Endothelial cell of umbilical vein (primary cell): ENCODE measurements around the gene GPRIN1. TPM values are rescaled to one million over a fixed set of nuclear protein-coding genes. Genes with fewer than 3 reads are reported as not detected.
"Not testable (repeated sequence)": the region's sequence is repeated elsewhere in the genome, so short reads cannot be mapped to it uniquely, and the experiment has no call there.

Experiments
- BruUV-seq: library from RNA; stranded (reverse); fragments of 400-500 nt; replicated peaks from 2 replicates; lab custom pipeline; 2021; lab: Mats Ljungman, UMichigan
- CTCF ChIA-PET: fragments of 300-600, 350-600 bp; sonication (Branson Sonifier 250); formaldehyde crosslinking; loops from one replicate; lab custom pipeline; 2021; ENCODE audit warnings: antibody characterized with exemption, inconsistent platforms; lab: Charles Lee
- POLR2A ChIA-PET: fragments of 300-600, 350-600 bp; sonication (Branson Sonifier 250); formaldehyde crosslinking; loops from one replicate; lab custom pipeline; 2021; ENCODE audit warnings: antibody characterized with exemption, inconsistent platforms; lab: Charles Lee
- DNase-seq: peaks from one replicate; pipeline ENCODE4 v3.0.0-alpha.2; 2011; ENCODE audit warnings: low read depth, low spot score
- FAIRE-seq: peaks from 2 replicates; lab custom pipeline; 2011; peaks lifted over from hg19 to GRCh38; lab: Jason Lieb, UNC
- H2AFZ ChIP-seq: 2 replicates; pipeline ENCODE4 v1.6.0; 2012; ENCODE audit warnings: low read depth, low read length, control low read depth, inconsistent platforms
- H3K27ac ChIP-seq: 2 replicates; pipeline ENCODE4 v1.5.1; 2011; ENCODE audit warnings: low read depth, mild to moderate bottlenecking, control low read depth, low read length, moderate library complexity; ENCODE audit not compliant: insufficient read depth
- H3K27me3 ChIP-seq, 2 experiments: 2 replicates each; pipeline versions ENCODE4 v1.6.0 to v1.6.1; 2011; ENCODE audit warnings: low read length in 2 of 2, mixed read lengths in 1 of 2; ENCODE audit not compliant: control insufficient read depth in 2 of 2, insufficient read depth in 2 of 2
- H3K36me3 ChIP-seq, 2 experiments: 2 replicates in 1 of 2; 3 replicates in 1 of 2; pipeline ENCODE4 v1.5.1; 2011; ENCODE audit warnings: low read length in 2 of 2, mild to moderate bottlenecking in 1 of 2, moderate library complexity in 1 of 2; ENCODE audit not compliant: control insufficient read depth in 2 of 2, insufficient read depth in 2 of 2; ENCODE audit errors: extremely low read depth in 1 of 2
- H3K4me1 ChIP-seq: 3 replicates; pipeline ENCODE4 v1.5.1; 2011; ENCODE audit warnings: mild to moderate bottlenecking, low read length; ENCODE audit not compliant: control insufficient read depth, insufficient read depth; ENCODE audit errors: extremely low read depth
- H3K4me2 ChIP-seq: 2 replicates; pipeline ENCODE4 v1.6.1; 2011; ENCODE audit warnings: low read length, control low read depth, mixed read lengths; ENCODE audit not compliant: insufficient read depth
- H3K4me3 ChIP-seq, 3 experiments: fragments of 200-600 bp in 1 of 3; sonication (generic), shearing (Covaris generic) in 1 of 3; replicated peaks in 1 of 3; 2 replicates each; pipeline ENCODE4 v1.5.1; 2011 to 2016; ENCODE audit warnings: control low read depth in 3 of 3, low read length in 3 of 3, mild to moderate bottlenecking in 2 of 3, inconsistent platforms in 1 of 3, low read depth in 1 of 3, moderate library complexity in 1 of 3; ENCODE audit not compliant: insufficient read depth in 1 of 3
- H3K79me2 ChIP-seq: 2 replicates; pipeline ENCODE4 v1.6.0; 2012; ENCODE audit warnings: low read length, inconsistent platforms; ENCODE audit not compliant: control insufficient read depth, insufficient read depth
- H3K9ac ChIP-seq: replicated peaks from 2 replicates; pipeline ENCODE3; 2011; ENCODE audit warnings: low read length, control low read depth; ENCODE audit not compliant: insufficient read depth; ENCODE audit errors: extremely low read depth
- H3K9me1 ChIP-seq: replicated peaks from 3 replicates; pipeline ENCODE4 v1.6.0; 2011; ENCODE audit warnings: mild to moderate bottlenecking, low read length; ENCODE audit not compliant: control insufficient read depth, insufficient read depth; ENCODE audit errors: extremely low read depth
- H3K9me3 ChIP-seq: replicated peaks from 2 replicates; pipeline ENCODE4 v1.5.1; 2012; ENCODE audit warnings: low read length, inconsistent platforms; ENCODE audit not compliant: control insufficient read depth, insufficient read depth
- H4K20me1 ChIP-seq: replicated peaks from 2 replicates; pipeline ENCODE3; 2011; ENCODE audit warnings: mild to moderate bottlenecking, low read length; ENCODE audit not compliant: control insufficient read depth, insufficient read depth; ENCODE audit errors: extremely low read depth
- CTCF ChIP-seq, 2 donors: IDR thresholded peaks; 1 replicate in 1 of 2; 2 replicates in 1 of 2; pipeline ENCODE4 v1.5.1; 2011; ENCODE audit warnings: low read length in 2 of 2, mild to moderate bottlenecking in 2 of 2, moderate library complexity in 2 of 2, control low read depth in 1 of 2, inconsistent platforms in 1 of 2, low read depth in 1 of 2; ENCODE audit not compliant: insufficient read depth in 1 of 2; ENCODE audit errors: extremely low read depth in 1 of 2
- EZH2 ChIP-seq: IDR thresholded peaks from 2 replicates; pipeline ENCODE4 v1.6.1; 2012; ENCODE audit warnings: borderline replicate concordance, low read depth, mild to moderate bottlenecking, moderate library complexity, low read length, inconsistent platforms; ENCODE audit not compliant: severe bottlenecking
- FOS ChIP-seq: IDR thresholded peaks from 2 replicates; pipeline ENCODE4 v1.6.1; 2011; ENCODE audit warnings: mild to moderate bottlenecking, low read length, moderate library complexity, borderline replicate concordance; ENCODE audit not compliant: insufficient read depth
- GATA2 ChIP-seq: IDR thresholded peaks from 2 replicates; pipeline ENCODE4 v1.7.0; 2011; ENCODE audit warnings: low read depth, mild to moderate bottlenecking, moderate library complexity, mixed read lengths, low read length; ENCODE audit not compliant: insufficient read length, insufficient read depth
- JUN ChIP-seq: IDR thresholded peaks from 2 replicates; pipeline ENCODE4 v1.6.1; 2011; ENCODE audit warnings: borderline replicate concordance, low read depth; ENCODE audit not compliant: insufficient read length, insufficient read depth
- MAX ChIP-seq: IDR thresholded peaks from 2 replicates; pipeline ENCODE4 v1.6.1; 2011; ENCODE audit not compliant: insufficient read depth, insufficient read length
- MYC ChIP-seq: IDR thresholded peaks from one replicate; pipeline ENCODE4 v1.6.1; 2011; ENCODE audit warnings: mild to moderate bottlenecking, low read depth, low read length
- POLR2A ChIP-seq: IDR thresholded peaks from 2 replicates; pipeline ENCODE4 v1.6.1; 2012; ENCODE audit warnings: low read depth, mild to moderate bottlenecking, control low read depth, low read length
- POLR2AphosphoS5 ChIP-seq: IDR thresholded peaks from 2 replicates; pipeline ENCODE4 v1.6.1; 2012; ENCODE audit warnings: low read depth, mild to moderate bottlenecking, control low read depth, low read length, moderate library complexity; ENCODE audit not compliant: insufficient read depth
- dilution Hi-C: fragments of 300-500 bp; cut with MboI; formaldehyde crosslinking; loops from one replicate; pipeline ENCODE4 v1.15.0; 2019; ENCODE audit warnings: low sequenced_read_pairs; ENCODE audit not compliant: extremely low pct_ligation_motif_present
- intact Hi-C: fragments of 100-400 bp; cut with micrococcal nuclease; formaldehyde crosslinking; loops from one replicate; pipeline ENCODE4 v1.10.0; 2022
- polyA plus RNA-seq, 4 experiments: library from polyadenylated mRNA; depleted of rRNA in 3 of 4; stranded (reverse) in 3 of 4; unstranded in 1 of 4; fragments of >200 nt; gene quantifications; 2 replicates each; pipeline versions ENCODE4 v1.2.1 to v1.2.3, GENCODE V29; 2011 to 2012; ENCODE audit warnings: missing spikeins in 1 of 4
- total RNA-seq: library from RNA; stranded (reverse); gene quantifications from 2 replicates; pipeline ENCODE4 v1.2.3, GENCODE V29; 2021

The GPRIN1 gene
- total and polyA plus RNA-seq, 2 donors (not counting 3 experiments of a cell fraction or from before 2014, with no cell fraction given): 2.4 to 10.4 TPM

- no peaks in the 10 kb centered on the region for H3K36me3 ChIP-seq
- no peaks in the 10 kb centered on the region for H3K4me1 ChIP-seq
- CTCF ChIA-PET: interaction anchor here (0.9 to 1.0 kb wide), 2 partner anchors 10 kb away, joined by 3 to 5 read pairs; no protein-coding TSS in a partner anchor
- no peak overlapping the region for H3K4me2 ChIP-seq
- H3K9ac ChIP-seq: no peak overlapping the region
- BruUV-seq: no TSS peak
- FAIRE-seq (no peak), DNase-seq (no peak)
- H4K20me1 ChIP-seq: no peaks in the 10 kb centered on the region
- dilution Hi-C loops: no loop called here
- intact Hi-C loops: no loop called here
- H3K27me3 ChIP-seq: no peaks in the 10 kb centered on the region
- no peaks in the 10 kb centered on the region for H3K9me3 ChIP-seq
- H3K9me1 ChIP-seq: no peaks in the 10 kb centered on the region
- H3K27ac ChIP-seq: no peak overlapping the region
- no peak overlapping the region for H2AFZ ChIP-seq
- no peaks in the 10 kb centered on the region for H3K79me2 ChIP-seq
- H3K4me3 ChIP-seq: no peak overlapping the region
- TF ChIP-seq POLR2A (no peak), JUN (no peak), MYC (no peak), EZH2 (no peak), FOS (no peak), POLR2AphosphoS5 (no peak), GATA2 (no peak), CTCF (IDR thresholded peaks at IDR 0.05; ENCODE audit: extremely low read depth in 1 of 2, insufficient read depth in 1 of 2, low read depth in 1 of 2, low read length in 2 of 2) (no peak), MAX (no peak)
- POLR2A ChIA-PET: no interaction called here
These were observed 57.6 kb downstream of the GPRIN1 start for GRCh38 chr5:176552332-176552869.

- CTCF ChIA-PET, dilution Hi-C loops, POLR2A ChIA-PET, H3K79me2 ChIP-seq, H3K9me1 ChIP-seq, H3K4me1 ChIP-seq, FAIRE-seq, H3K27me3 ChIP-seq, H3K9ac ChIP-seq, H2AFZ ChIP-seq, BruUV-seq, H3K4me3 ChIP-seq, H3K36me3 ChIP-seq, H3K4me2 ChIP-seq, H3K27ac ChIP-seq, H3K9me3 ChIP-seq, intact Hi-C loops, DNase-seq, H4K20me1 ChIP-seq: not testable (repeated sequence)
These were observed 59.0 kb downstream of the GPRIN1 start for GRCh38 chr5:176550937-176551336.
